ENCODE measurements around the gene ZMIZ1. TPM values are rescaled to one million over a fixed set of nuclear protein-coding genes. Genes with fewer than 3 reads are reported as not detected.

ZMIZ1 gene
- total RNA-seq, 2 experiments from 2014 or later: 14.6 to 15.5 TPM

DNA sequence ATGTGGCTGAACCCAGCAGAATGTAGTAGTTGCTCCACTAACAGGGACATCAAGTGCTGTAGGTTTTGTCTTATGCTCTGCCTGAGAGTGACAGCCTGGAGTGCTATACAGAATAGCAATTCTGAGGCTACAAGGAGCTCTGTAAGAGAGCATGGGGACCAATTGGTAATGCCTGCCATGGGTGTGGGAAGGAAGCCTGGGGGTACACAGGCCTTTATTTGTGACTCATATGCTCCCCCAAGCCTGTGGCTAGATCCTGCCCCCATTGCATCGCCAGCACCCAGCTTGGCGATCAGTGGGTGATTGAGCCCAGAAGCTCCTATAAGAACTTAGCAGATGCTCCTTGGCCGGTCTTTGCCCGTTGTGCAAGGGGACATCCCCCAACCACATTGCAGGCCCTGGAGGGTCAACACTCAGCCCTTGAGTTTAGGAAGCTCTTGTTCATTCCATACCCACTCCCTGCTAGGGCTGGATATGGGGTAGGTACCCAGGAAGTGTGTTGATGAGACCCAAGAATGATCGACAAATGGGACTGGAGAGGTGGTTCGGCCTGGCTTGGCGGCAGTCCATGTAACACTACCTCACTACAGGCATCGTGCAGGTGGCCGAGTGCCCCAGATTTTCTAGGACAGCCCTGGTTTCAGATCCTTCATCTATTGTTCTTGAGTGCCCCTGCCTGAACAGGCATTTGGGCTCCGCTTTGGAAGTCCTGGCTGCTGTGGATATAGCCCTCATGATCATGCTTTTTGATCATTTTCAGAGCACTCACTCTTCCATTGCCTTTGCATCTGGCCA is 37.7 kb downstream of the ZMIZ1 start:
- H3K4me1 Mint-ChIP-seq (ENCODE audit: low read depth): peaks cover 42% of the 10 kb centered on the region
- no peaks in the 10 kb centered on the region for H3K27me3 Mint-ChIP-seq
- DNase-seq (no peak), ATAC-seq (ENCODE audit: poor library complexity) (no peak)
- H3K27me3 ChIP-seq (ENCODE audit: control insufficient read depth in 1 of 2, insufficient read depth in 2 of 2, low read length in 2 of 2): no peaks in the 10 kb centered on the region
- no peaks in the 10 kb centered on the region for H3K9me3 ChIP-seq (ENCODE audit: control insufficient read depth in 1 of 2, insufficient read depth in 1 of 2, low read length in 2 of 2)
- no peak overlapping the region for H3K4me3 Mint-ChIP-seq
- no peak overlapping the region for H3K27ac ChIP-seq (ENCODE audit: low read depth in 1 of 2, low read length in 2 of 2)
- ChIA-PET CTCF (no interaction called here), POLR2A (no interaction called here)
- intact Hi-C loops (cut with DNase I, micrococcal nuclease): no loop called here
- no peaks in the 10 kb centered on the region for H3K9me3 Mint-ChIP-seq
- H3K36me3 Mint-ChIP-seq (ENCODE audit: low read depth): no peaks in the 10 kb centered on the region
- TF ChIP-seq CTCF (IDR thresholded peaks at IDR 0.05): no peak
- H3K4me3 ChIP-seq (ENCODE audit: low read length): no peak overlapping the region
- H3K36me3 ChIP-seq (ENCODE audit: insufficient read depth, low read length): peaks cover 11% of the 10 kb centered on the region
- H3K4me1 ChIP-seq (ENCODE audit: insufficient read depth, low read length): peaks cover 40% of the 10 kb centered on the region
- H3K27ac Mint-ChIP-seq: peak overlapping the region; percentile 26

GRCh38 chr10:79107736-79108264 is 39.0 kb downstream of the ZMIZ1 start:
- Histone ChIP-seq H3K9me3 (ENCODE audit: control insufficient read depth in 1 of 2, insufficient read depth in 1 of 2, low read length in 2 of 2) (no peaks in the 10 kb centered on the region), H3K27me3 (ENCODE audit: control insufficient read depth in 1 of 2, insufficient read depth in 2 of 2, low read length in 2 of 2) (no peaks in the 10 kb centered on the region), H3K4me1 (ENCODE audit: insufficient read depth, low read length) (peaks cover 27% of the 10 kb centered on the region), H3K27ac (ENCODE audit: low read depth in 1 of 2, low read length in 2 of 2) (no peak overlapping the region), H3K4me3 (ENCODE audit: low read length) (no peak overlapping the region), H3K36me3 (ENCODE audit: insufficient read depth, low read length) (peaks cover 11% of the 10 kb centered on the region)
- DNase-seq: no peak
- Mint-ChIP-seq H3K27me3 (no peaks in the 10 kb centered on the region), H3K27ac (no peak overlapping the region), H3K4me1 (ENCODE audit: low read depth) (peaks cover 32% of the 10 kb centered on the region), H3K4me3 (no peak overlapping the region), H3K9me3 (no peaks in the 10 kb centered on the region), H3K36me3 (ENCODE audit: low read depth) (no peaks in the 10 kb centered on the region)
- ChIA-PET CTCF (no interaction called here), POLR2A (no interaction called here)
- TF ChIP-seq CTCF (IDR thresholded peaks at IDR 0.05): no peak
- ATAC-seq (ENCODE audit: poor library complexity): no peak
- intact Hi-C loops (cut with DNase I, micrococcal nuclease): no loop called here

GRCh38 chr10:79108728-79109127 is 40.0 kb downstream of the ZMIZ1 start:
- no peaks in the 10 kb centered on the region for H3K9me3 ChIP-seq (ENCODE audit: control insufficient read depth in 1 of 2, insufficient read depth in 1 of 2, low read length in 2 of 2)
- Mint-ChIP-seq H3K27me3 (no peaks in the 10 kb centered on the region), H3K9me3 (no peaks in the 10 kb centered on the region), H3K36me3 (ENCODE audit: low read depth) (no peaks in the 10 kb centered on the region), H3K4me1 (ENCODE audit: low read depth) (peaks cover 30% of the 10 kb centered on the region), H3K27ac (no peak overlapping the region), H3K4me3 (no peak overlapping the region)
- H3K4me1 ChIP-seq (ENCODE audit: insufficient read depth, low read length): peaks cover 18% of the 10 kb centered on the region
- no peak overlapping the region for H3K4me3 ChIP-seq (ENCODE audit: low read length)
- no peak overlapping the region for H3K27ac ChIP-seq (ENCODE audit: low read depth in 1 of 2, low read length in 2 of 2)
- H3K27me3 ChIP-seq (ENCODE audit: control insufficient read depth in 1 of 2, insufficient read depth in 2 of 2, low read length in 2 of 2): no peaks in the 10 kb centered on the region
- TF ChIP-seq CTCF (IDR thresholded peaks at IDR 0.05): no peak
- intact Hi-C loops (cut with DNase I, micrococcal nuclease): no loop called here
- POLR2A ChIA-PET: no interaction called here
- CTCF ChIA-PET: no interaction called here
- no peak for DNase-seq
- H3K36me3 ChIP-seq (ENCODE audit: insufficient read depth, low read length): peaks cover 11% of the 10 kb centered on the region
- ATAC-seq (ENCODE audit: poor library complexity): no peak

Measured in CD4-positive, alpha-beta T cell (primary cell).